Measurements from ENCODE around the gene AMACR.

- no peak for TF ChIP-seq CTCF (IDR thresholded peaks at IDR 0.05)
- no peak for TF ChIP-seq POLR2A (IDR thresholded peaks at IDR 0.05)
These were observed 30.5 kb upstream of the AMACR start for GRCh38 chr5:34038390-34038789.
